ENCODE measurements around the gene EDEM1.

Gene EDEM1

DNA sequence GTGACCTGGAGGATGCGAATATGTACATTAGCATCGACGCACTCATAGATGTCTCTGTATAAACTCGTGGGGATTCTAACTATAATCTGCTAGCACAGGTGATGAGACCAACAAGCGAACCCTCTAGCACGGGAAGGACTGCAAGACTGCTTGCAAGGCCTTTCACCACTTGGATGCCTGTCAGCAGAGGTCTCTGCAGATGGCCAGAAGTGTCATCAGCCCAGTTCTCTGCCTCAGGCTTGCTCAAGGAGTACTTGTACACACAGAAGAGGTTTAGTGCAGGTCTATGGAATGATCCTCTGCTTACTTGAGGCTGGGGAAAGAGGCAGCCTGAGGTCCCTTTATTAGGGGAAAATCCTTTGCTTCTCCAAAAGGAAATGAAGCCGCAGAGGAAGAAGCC lies 48.1 kb downstream of the EDEM1 start:
- Histone ChIP-seq H3K4me3 (ENCODE audit: low read length, poor library complexity, severe bottlenecking) (no peak overlapping the region), H4K20me1 (ENCODE audit: insufficient read depth, low read length, poor library complexity, severe bottlenecking) (no peaks in the 10 kb centered on the region), H3K4me2 (ENCODE audit: low read depth, low read length, poor library complexity, severe bottlenecking) (no peak overlapping the region), H3K79me2 (ENCODE audit: insufficient read depth, low read length) (no peaks in the 10 kb centered on the region), H3K9me3 (ENCODE audit: insufficient read depth, low read depth, low read length) (no peaks in the 10 kb centered on the region), H3F3A (ENCODE audit: low read depth) (no peaks in the 10 kb centered on the region), H3K9ac (ENCODE audit: low read depth, low read length, poor library complexity, severe bottlenecking) (no peak overlapping the region), H2AFZ (ENCODE audit: low read length) (no peak overlapping the region), H3K9me2 (replicated peaks; ENCODE audit: low read depth, low read length) (no peaks in the 10 kb centered on the region), H3K27me3 (ENCODE audit: insufficient read depth, low read length, poor library complexity, severe bottlenecking) (no peaks in the 10 kb centered on the region), H3K4me1 (ENCODE audit: insufficient read depth, low read length, poor library complexity, severe bottlenecking) (no peaks in the 10 kb centered on the region), H3K36me3 (ENCODE audit: insufficient read depth, low read length) (no peaks in the 10 kb centered on the region)
- TF ChIP-seq, protein P1, sequence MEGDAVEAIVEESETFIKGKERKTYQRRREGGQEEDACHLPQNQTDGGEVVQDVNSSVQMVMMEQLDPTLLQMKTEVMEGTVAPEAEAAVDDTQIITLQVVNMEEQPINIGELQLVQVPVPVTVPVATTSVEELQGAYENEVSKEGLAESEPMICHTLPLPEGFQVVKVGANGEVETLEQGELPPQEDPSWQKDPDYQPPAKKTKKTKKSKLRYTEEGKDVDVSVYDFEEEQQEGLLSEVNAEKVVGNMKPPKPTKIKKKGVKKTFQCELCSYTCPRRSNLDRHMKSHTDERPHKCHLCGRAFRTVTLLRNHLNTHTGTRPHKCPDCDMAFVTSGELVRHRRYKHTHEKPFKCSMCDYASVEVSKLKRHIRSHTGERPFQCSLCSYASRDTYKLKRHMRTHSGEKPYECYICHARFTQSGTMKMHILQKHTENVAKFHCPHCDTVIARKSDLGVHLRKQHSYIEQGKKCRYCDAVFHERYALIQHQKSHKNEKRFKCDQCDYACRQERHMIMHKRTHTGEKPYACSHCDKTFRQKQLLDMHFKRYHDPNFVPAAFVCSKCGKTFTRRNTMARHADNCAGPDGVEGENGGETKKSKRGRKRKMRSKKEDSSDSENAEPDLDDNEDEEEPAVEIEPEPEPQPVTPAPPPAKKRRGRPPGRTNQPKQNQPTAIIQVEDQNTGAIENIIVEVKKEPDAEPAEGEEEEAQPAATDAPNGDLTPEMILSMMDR (conservative IDR thresholded peaks at IDR 0.05; ENCODE audit: low read length) = no peak
- TF ChIP-seq EZH2phosphoT487 (IDR thresholded peaks at IDR 0.05; ENCODE audit: borderline replicate concordance) = no peak

DNA sequence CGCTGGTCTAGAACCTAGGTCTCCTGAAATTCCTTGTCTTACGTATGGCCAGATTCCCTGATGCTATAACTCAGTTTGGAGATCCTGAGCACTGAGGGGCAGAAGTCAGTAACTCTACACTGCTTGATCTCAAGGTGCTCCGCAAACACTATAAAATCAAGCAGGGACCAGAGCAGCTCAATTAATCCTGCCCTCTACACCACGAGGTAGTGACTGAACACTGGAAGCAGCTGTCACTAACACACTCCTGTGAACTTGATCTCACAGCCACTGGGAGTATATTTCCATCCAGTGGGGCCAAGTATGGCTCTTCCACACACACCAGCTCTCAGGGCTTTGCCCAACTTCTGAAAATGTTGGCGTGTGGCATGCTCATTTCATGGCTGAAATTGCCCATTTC lies 51.0 kb downstream of the EDEM1 start:
- Histone ChIP-seq H3K4me3 (ENCODE audit: low read length, poor library complexity, severe bottlenecking) (no peak overlapping the region), H2AFZ (ENCODE audit: low read length) (no peak overlapping the region), H3K79me2 (ENCODE audit: insufficient read depth, low read length) (no peaks in the 10 kb centered on the region), H3K36me3 (ENCODE audit: insufficient read depth, low read length) (no peaks in the 10 kb centered on the region), H4K20me1 (ENCODE audit: insufficient read depth, low read length, poor library complexity, severe bottlenecking) (no peaks in the 10 kb centered on the region), H3F3A (ENCODE audit: low read depth) (no peaks in the 10 kb centered on the region), H3K9me2 (replicated peaks; ENCODE audit: low read depth, low read length) (no peaks in the 10 kb centered on the region), H3K4me1 (ENCODE audit: insufficient read depth, low read length, poor library complexity, severe bottlenecking) (no peaks in the 10 kb centered on the region), H3K27me3 (ENCODE audit: insufficient read depth, low read length, poor library complexity, severe bottlenecking) (no peaks in the 10 kb centered on the region), H3K9me3 (ENCODE audit: insufficient read depth, low read depth, low read length) (no peaks in the 10 kb centered on the region; the same call in 1 of the 2 replicates), H3K9ac (ENCODE audit: low read depth, low read length, poor library complexity, severe bottlenecking) (no peak overlapping the region), H3K4me2 (ENCODE audit: low read depth, low read length, poor library complexity, severe bottlenecking) (no peak overlapping the region)
- TF ChIP-seq, protein P1 (conservative IDR thresholded peaks at IDR 0.05; ENCODE audit: low read length) = no peak
- no peak for TF ChIP-seq EZH2phosphoT487 (IDR thresholded peaks at IDR 0.05; ENCODE audit: borderline replicate concordance)

DNA sequence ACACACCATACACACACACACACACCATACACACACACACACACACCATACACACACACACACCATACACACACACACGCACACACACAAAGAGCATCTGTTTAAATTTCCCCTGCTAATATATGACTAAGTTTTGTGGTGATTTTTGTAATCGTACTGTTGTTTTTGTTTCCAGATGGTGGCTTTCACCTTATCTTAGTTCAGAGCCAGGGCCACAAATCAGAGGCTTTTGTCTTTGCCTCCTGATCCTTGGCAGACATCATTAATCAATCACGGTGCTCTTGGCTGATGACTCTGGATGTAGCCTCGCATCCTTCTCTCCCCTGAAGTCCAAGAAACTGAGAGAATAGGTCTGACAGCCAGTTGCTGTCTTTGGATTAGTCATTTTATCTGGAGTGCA lies 52.1 kb downstream of the EDEM1 start:
- Histone ChIP-seq H3K9me2 (replicated peaks; ENCODE audit: low read depth, low read length) (no peaks in the 10 kb centered on the region), H4K20me1 (ENCODE audit: insufficient read depth, low read length, poor library complexity, severe bottlenecking) (no peaks in the 10 kb centered on the region), H3K4me2 (ENCODE audit: low read depth, low read length, poor library complexity, severe bottlenecking) (no peak overlapping the region), H3K27me3 (ENCODE audit: insufficient read depth, low read length, poor library complexity, severe bottlenecking) (no peaks in the 10 kb centered on the region), H3K36me3 (ENCODE audit: insufficient read depth, low read length) (no peaks in the 10 kb centered on the region), H3F3A (ENCODE audit: low read depth) (no peaks in the 10 kb centered on the region), H3K79me2 (ENCODE audit: insufficient read depth, low read length) (no peaks in the 10 kb centered on the region), H2AFZ (ENCODE audit: low read length) (no peak overlapping the region), H3K9me3 (ENCODE audit: insufficient read depth, low read depth, low read length) (no peaks in the 10 kb centered on the region; the same call in 1 of the 2 replicates), H3K9ac (ENCODE audit: low read depth, low read length, poor library complexity, severe bottlenecking) (no peak overlapping the region), H3K4me3 (ENCODE audit: low read length, poor library complexity, severe bottlenecking) (no peak overlapping the region), H3K4me1 (ENCODE audit: insufficient read depth, low read length, poor library complexity, severe bottlenecking) (no peaks in the 10 kb centered on the region)
- no peak for TF ChIP-seq EZH2phosphoT487 (IDR thresholded peaks at IDR 0.05; ENCODE audit: borderline replicate concordance)
- TF ChIP-seq, protein P1 (conservative IDR thresholded peaks at IDR 0.05; ENCODE audit: low read length) = no peak
